GM12865 (cell line): ENCODE data around the gene TTC34.
"Not testable (repeated sequence)": the region's sequence is repeated elsewhere in the genome, so short reads cannot be mapped to it uniquely, and the experiment has no call there.

ENCODE experiments used
- DNase-seq: peaks from one replicate; pipeline ENCODE4 v3.0.0; 2010; ENCODE audit warnings: low read depth
- H3K4me3 ChIP-seq: 2 replicates; pipeline ENCODE4 v1.5.1; 2011; ENCODE audit warnings: mild to moderate bottlenecking, low read depth, low read length, control low read depth
- TF ChIP-seq, protein P1 (sequence below): IDR thresholded peaks from 2 replicates; pipeline ENCODE4 v1.5.1; 2011; ENCODE audit warnings: low read length, control low read depth, low read depth, inconsistent platforms; ENCODE audit not compliant: insufficient read depth; ENCODE audit errors: missing control alignments

The TTC34 gene

GRCh38 chr1:2783069-2783434 is 18.4 kb downstream of the TTC34 start:
- TF ChIP-seq, protein P1, sequence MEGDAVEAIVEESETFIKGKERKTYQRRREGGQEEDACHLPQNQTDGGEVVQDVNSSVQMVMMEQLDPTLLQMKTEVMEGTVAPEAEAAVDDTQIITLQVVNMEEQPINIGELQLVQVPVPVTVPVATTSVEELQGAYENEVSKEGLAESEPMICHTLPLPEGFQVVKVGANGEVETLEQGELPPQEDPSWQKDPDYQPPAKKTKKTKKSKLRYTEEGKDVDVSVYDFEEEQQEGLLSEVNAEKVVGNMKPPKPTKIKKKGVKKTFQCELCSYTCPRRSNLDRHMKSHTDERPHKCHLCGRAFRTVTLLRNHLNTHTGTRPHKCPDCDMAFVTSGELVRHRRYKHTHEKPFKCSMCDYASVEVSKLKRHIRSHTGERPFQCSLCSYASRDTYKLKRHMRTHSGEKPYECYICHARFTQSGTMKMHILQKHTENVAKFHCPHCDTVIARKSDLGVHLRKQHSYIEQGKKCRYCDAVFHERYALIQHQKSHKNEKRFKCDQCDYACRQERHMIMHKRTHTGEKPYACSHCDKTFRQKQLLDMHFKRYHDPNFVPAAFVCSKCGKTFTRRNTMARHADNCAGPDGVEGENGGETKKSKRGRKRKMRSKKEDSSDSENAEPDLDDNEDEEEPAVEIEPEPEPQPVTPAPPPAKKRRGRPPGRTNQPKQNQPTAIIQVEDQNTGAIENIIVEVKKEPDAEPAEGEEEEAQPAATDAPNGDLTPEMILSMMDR, result no peak
- no peak overlapping the region for H3K4me3 ChIP-seq
- no peak for DNase-seq

- DNase-seq, result no peak
- H3K4me3 ChIP-seq, result no peak overlapping the region
- TF ChIP-seq, protein P1, result no peak
These were observed 19.9 kb downstream of the TTC34 start for GRCh38 chr1:2781627-2782026.

- H3K4me3 ChIP-seq, result no peak overlapping the region
- TF ChIP-seq, protein P1, result no peak
- DNase-seq, result no peak
These were observed 23.3 kb downstream of the TTC34 start for GRCh38 chr1:2778220-2778592.

DNA sequence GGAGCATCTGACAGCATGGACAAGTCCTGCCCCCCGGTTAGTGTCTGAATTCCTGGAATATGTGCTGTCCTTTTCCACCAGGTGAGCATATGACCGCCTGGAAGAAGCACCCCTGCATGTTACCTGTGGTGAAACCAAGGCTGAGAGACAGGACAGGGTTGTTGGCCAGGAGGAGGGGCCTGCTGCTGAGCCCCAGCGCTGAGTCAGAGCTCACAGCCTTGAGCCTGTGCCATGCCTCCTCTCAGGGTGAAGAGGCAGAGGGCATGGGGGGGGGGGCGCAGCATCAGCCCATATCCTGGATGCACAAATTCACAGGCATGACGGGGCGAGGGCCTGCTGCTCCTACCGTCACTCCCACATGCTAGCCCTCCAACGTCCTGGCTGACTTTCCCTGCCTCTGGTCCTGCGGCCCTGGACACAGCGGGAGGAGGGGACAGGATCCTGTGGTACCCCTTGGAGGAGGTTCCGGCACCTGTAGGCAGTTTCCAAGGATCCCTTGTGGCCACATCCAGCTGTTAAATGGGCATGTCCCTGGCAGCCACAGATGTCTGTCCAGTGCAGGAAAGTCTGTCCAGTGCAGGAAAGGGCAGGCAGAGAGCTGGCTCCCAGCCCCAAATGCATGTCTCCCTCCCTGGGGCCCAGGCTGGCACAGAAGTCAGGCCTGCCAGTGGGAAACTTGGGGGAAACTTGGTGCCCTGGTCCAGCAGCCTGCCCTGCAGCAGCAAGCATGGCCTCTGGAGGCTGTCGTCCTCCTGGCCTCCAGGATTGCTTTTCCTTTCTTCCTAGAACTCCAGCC is 23.9 kb downstream of the TTC34 start:
- TF ChIP-seq, protein P1, result no peak
- no peak overlapping the region for H3K4me3 ChIP-seq
- no peak for DNase-seq

- DNase-seq, H3K4me3 ChIP-seq: not testable (repeated sequence)
These were observed 26.2 kb downstream of the TTC34 start for GRCh38 chr1:2775333-2775732.

DNA sequence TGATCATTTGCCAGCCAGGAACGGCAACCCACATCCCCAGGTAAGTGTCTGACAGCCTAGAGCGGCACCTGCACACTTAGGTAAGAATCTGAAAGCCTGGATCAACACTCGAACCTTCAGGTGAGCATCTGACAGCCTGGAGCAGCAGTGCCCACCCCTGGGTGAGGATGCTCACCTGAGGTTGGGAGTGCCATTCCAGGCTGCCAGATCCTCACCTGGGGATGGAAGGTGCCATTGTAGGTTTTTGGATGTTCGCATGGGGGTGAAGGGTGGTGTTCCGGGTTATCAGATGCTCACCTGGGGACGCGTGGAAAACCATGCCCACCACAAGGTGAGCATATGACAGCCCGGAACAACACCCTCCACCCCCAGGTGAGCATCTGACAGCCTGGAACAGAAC is 33.4 kb downstream of the TTC34 start:
- not testable (repeated sequence) for H3K4me3 ChIP-seq, DNase-seq

DNA sequence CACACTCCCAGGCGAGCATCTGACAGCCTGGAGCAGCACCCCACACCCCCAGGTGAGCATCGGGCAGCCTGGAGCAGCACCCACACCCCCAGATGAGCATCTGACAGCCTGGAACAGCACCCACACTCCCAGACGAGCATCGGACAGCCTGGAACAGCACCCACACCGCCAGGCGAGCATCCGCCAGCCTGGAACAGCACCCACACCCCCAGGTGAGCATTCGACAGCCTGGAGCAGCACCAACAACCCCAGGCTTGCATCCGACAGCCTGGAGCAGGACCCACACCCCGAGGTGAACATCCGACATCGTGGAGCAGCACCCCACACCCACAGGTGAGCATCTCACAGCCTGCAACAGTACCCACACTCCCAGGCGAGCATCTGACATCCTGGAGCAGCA is 42.1 kb downstream of the TTC34 start:
- not testable (repeated sequence) for DNase-seq, H3K4me3 ChIP-seq

GRCh38 chr1:2757519-2757918 is 44.0 kb downstream of the TTC34 start:
- not testable (repeated sequence) for DNase-seq, H3K4me3 ChIP-seq

DNA sequence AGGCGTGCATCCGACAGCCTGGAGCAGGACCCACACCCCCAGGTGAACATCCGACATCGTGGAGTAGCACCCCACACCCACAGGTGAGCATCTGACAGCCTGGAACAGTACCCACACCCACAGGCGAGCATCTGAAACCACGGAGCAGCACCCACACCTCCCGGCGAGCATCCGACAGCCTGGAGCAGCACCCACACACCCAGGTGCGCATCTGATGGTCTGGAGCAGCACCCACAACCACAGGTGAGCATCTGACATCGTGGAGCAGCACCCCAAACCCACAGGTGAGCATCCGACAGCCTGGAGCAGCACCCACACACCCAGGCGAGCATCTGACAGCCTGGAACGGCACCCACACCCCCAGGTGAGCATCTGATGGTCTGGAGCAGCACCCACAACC is 46.1 kb downstream of the TTC34 start:
- H3K4me3 ChIP-seq, DNase-seq: not testable (repeated sequence)

- H3K4me3 ChIP-seq, DNase-seq: not testable (repeated sequence)
These were observed 46.9 kb downstream of the TTC34 start for GRCh38 chr1:2754597-2754996.

- H3K4me3 ChIP-seq, DNase-seq: not testable (repeated sequence)
These were observed 49.0 kb downstream of the TTC34 start for GRCh38 chr1:2752503-2752902.

GRCh38 chr1:2751866-2752265 is 49.6 kb downstream of the TTC34 start:
- H3K4me3 ChIP-seq, DNase-seq: not testable (repeated sequence)

DNA sequence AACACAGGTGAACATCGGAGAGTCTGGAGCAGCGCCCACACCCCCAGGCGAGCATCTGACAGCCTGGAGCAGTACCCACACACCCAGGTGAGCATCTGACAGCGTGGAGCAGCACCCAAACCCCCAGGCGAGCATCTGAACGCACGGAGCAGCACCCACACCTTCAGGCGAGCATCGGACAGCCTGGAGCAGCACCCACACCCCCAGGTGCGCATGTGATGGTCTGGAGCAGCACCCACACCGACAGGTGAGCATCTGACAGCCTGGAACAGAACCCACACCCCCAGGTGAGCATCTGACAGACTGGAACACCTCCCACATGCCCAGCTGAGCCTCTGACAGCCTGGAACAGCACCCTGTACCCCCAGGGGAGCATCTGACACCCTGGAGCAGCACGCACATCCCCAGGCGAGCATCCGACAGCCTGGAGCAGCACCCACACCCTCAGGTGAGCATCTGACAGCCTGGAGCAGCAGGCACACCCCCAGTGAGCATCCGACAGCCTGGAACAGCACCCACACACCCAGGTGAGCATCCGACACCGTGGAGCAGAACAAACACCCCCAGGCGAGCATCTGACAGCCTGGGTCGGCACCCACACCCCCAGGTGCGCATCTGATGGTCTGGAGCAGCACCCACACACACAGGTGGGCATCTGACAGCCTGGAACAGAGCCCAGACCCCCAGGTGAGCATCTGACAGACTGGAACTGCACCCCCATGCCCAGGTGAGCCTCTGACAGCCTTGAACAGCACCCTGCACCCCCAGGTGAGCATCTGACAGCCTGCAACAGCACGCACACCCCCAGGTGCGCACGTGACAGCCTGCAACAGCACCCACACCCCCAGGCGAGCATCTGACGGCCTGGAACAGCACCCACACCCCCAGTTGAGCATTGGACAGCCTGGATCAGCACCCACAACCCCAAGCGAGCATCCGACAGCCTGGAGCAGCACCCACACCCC is 50.4 kb downstream of the TTC34 start:
- not testable (repeated sequence) for DNase-seq, H3K4me3 ChIP-seq
